Psoas muscle (tissue), 8 donors: ENCODE results near the gene TESMIN. TPM values are rescaled to one million over a fixed set of nuclear protein-coding genes. Genes with fewer than 3 reads are reported as not detected.

Source experiments
- ATAC-seq, 4 donors: fragments of 200-7000 bp; cut with Tn5 transposase; one replicate each; pipeline ENCODE4 v1.9.1; 2020; ENCODE audit warnings: moderate library complexity in 3 of 4, mild to moderate bottlenecking in 2 of 4
- DNase-seq, 2 donors: peaks; one replicate each; pipeline ENCODE4 v3.0.0-alpha.2; 2020
- H3K27ac ChIP-seq: fragments of 200-600 bp; one replicate; pipeline ENCODE4 v1.8.0; 2022
- H3K27me3 ChIP-seq, 3 donors: fragments of 200-600 bp in 1 of 3; one replicate each; pipeline versions ENCODE4 v1.6.1 to v1.8.0; 2013 to 2022; ENCODE audit warnings: low read length in 2 of 3, mild to moderate bottlenecking in 2 of 3, moderate library complexity in 1 of 3; ENCODE audit not compliant: insufficient read depth in 3 of 3
- H3K36me3 ChIP-seq, 2 donors: fragments of 200-600 bp in 1 of 2; one replicate each; pipeline versions ENCODE4 v1.6.1 to v1.8.0; 2013 to 2022; ENCODE audit warnings: low read depth in 1 of 2, mild to moderate bottlenecking in 1 of 2, moderate library complexity in 1 of 2; ENCODE audit not compliant: insufficient read depth in 1 of 2
- H3K4me1 ChIP-seq: fragments of 200-600 bp; one replicate; pipeline ENCODE4 v1.8.0; 2022
- H3K4me3 ChIP-seq: fragments of 200-600 bp; one replicate; pipeline ENCODE4 v1.8.0; 2022; ENCODE audit warnings: mild to moderate bottlenecking
- H3K9me3 ChIP-seq: fragments of 200-600 bp; one replicate; pipeline ENCODE4 v1.8.0; 2022
- WGBS, 3 donors: extraction: QIAGEN DNeasy Blood & Tissue Kit; methylation state at CpG; one replicate each; pipeline versions ENCODE4 v1.1.6 to v1.1.7; 2013; 5-methylcytosine and 5-hydroxymethylcytosine counted together
- intact Hi-C, 2 donors: fragments of 100-400 bp; cut with DNase I; formaldehyde crosslinking; loops; one replicate each; pipeline versions ENCODE4 v1.11.0 to v1.14.2; 2022
- polyA plus RNA-seq, 3 donors: library from polyadenylated mRNA; stranded (reverse); fragments of 200-250 nt; gene quantifications; one replicate each; pipeline ENCODE4 v1.2.3, GENCODE V29; 2013
- total RNA-seq, 4 donors: library from RNA; stranded (reverse); fragmentation: NEBNext Ultra II Directional in 2 of 4; extraction: Animal tissue kit (Norgen Biotek cat#: 25700) in 2 of 4; gene quantifications; one replicate each; pipeline versions ENCODE4 v1.2.1 to v1.2.4, GENCODE V29; 2021 to 2023
- TF ChIP-seq, protein P1 (sequence below): fragments of 200-600 bp; IDR thresholded peaks from one replicate; pipeline ENCODE4 v1.8.0; 2022; ENCODE audit warnings: antibody characterized with exemption
- donor health status: healthy with polysubstance abuse.
- donor health status: DM: no; HTN: no; CAD: no; lungs with moderate emphysema.
- donor health status: Bipolar disorder and iron deficiency.
- donor health status: healthy.
- donor health status: DM: yes; HTN: yes; CAD: no.
- donor health status: DM: no; HTN: no; CAD: no.
- donor health status: DM: no; HTN: no; CAD: no.
- donor health status: DM: yes; HTN: yes; CAD: no.

The TESMIN gene
- total and polyA plus RNA-seq, 7 donors = 0.03 to 0.44 (median 0.25) TPM

DNA sequence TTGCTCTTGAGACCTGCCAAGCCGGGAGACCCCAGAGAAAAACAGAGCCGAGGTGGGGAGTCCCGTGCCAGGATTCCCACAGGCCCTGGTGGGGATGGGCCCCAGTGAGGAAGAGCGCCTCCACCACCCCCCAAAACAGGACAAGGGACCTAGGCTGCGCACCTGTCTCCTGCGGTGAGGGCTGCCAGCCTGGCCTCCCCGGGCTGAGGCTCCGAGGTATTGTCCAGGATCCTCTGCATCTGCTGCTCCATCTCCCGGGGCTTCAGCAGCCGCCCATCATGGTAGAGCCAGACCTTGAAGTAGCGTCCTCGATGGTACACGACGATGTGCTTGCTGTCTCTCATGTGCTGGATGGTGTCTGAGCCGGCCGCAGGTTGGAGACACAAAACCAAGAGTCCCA lies 33.3 kb upstream of the TESMIN start:
- Histone ChIP-seq H3K27ac (no peak overlapping the region), H3K4me3 (no peak overlapping the region), H3K27me3 (no peaks in the 10 kb centered on the region), H3K36me3 (peaks cover 5 to 81% of the 10 kb centered on the region in 2 donors), H3K9me3 (no peaks in the 10 kb centered on the region), H3K4me1 (no peaks in the 10 kb centered on the region)
- WGBS, 3 donors = 91 to 93% (median 92%) methylated on average over 16 of the region's 16 CpGs
- no peak for DNase-seq
- intact Hi-C loops = no loop called here
- TF ChIP-seq, protein P1, sequence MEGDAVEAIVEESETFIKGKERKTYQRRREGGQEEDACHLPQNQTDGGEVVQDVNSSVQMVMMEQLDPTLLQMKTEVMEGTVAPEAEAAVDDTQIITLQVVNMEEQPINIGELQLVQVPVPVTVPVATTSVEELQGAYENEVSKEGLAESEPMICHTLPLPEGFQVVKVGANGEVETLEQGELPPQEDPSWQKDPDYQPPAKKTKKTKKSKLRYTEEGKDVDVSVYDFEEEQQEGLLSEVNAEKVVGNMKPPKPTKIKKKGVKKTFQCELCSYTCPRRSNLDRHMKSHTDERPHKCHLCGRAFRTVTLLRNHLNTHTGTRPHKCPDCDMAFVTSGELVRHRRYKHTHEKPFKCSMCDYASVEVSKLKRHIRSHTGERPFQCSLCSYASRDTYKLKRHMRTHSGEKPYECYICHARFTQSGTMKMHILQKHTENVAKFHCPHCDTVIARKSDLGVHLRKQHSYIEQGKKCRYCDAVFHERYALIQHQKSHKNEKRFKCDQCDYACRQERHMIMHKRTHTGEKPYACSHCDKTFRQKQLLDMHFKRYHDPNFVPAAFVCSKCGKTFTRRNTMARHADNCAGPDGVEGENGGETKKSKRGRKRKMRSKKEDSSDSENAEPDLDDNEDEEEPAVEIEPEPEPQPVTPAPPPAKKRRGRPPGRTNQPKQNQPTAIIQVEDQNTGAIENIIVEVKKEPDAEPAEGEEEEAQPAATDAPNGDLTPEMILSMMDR = no peak
- ATAC-seq = no peak

DNA sequence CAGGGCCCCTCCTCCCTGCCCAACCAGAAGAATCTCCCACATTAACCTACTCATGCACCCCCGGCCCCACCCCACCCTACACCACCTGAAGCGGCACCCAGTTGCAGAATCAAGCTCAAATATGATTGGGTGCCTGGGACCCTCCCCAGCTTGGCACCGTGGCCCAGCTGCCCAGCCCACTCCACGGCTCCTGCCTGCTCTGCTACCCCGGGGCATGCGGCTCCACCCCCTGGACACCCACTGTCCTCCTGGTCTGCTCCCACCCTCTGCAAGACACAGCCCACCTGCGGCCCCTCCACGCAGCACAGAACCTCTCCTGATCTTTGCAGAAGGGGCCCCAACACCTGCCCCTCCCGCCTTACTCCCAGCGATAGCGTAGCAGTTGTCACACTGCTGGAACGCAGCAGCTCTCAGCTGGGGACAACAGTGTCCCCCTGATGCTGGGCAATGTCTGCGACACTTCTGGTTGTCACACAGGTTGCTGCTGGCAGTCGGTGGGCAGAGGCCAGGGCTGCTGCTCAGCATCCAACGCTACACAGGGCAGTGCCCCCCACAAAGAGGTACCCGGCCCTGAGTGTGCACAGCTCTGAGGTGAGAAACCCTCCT lies 32.0 kb upstream of the TESMIN start:
- intact Hi-C loops = no loop called here
- Histone ChIP-seq H3K4me1 (no peaks in the 10 kb centered on the region), H3K27ac (no peak overlapping the region), H3K36me3 (peaks cover 5 to 88% of the 10 kb centered on the region in 2 donors), H3K4me3 (no peak overlapping the region), H3K9me3 (no peaks in the 10 kb centered on the region), H3K27me3 (no peaks in the 10 kb centered on the region)
- WGBS, 3 donors = 90 to 93% (median 91%) methylated on average over 16 of the region's 16 CpGs
- ATAC-seq = no peak
- no peak for DNase-seq
- TF ChIP-seq, protein P1 = no peak

DNA sequence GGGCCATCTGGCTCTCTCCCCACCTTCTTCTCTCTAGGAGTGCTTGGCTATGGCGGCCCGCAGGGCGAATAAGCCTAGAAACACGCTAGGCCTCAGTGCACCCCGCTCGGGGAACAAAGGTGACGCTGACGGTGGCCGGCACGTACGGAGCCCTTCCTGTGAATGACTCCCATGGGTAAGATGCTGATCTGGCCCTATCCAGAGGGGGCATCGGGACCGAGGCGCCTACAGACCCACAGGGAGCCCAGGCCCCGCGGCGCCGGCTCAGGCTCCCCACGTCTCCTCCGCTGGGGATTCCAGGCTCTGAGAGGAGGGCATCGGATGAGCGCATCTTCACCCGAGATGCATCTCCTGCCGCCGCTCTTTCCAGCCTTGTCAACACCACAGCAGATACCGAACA lies 31.4 kb upstream of the TESMIN start:
- WGBS, 3 donors = 93 to 96% (median 95%) methylated on average over 26 of the region's 26 CpGs
- no peak for ATAC-seq

DNA sequence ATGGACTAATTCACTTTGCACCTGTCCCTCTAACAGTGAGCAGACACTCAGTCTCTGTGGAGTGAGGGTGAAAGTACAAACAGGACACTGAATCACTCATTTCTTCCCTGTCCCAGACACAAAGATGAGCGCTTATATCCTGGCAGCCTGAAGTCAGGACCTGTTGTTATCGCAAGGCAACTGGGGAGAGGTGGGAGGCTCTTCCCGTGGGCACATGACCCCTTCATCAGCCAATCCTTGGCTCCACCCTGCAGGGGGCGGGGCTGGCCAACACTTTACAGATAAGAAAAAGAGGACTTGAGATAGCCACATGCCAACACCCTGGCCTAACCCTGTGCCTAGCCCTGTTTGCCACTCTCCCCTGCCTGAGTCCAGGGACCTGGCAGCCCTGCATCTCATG lies 29.5 kb upstream of the TESMIN start:
- Histone ChIP-seq H3K9me3 (no peaks in the 10 kb centered on the region), H3K4me3 (no peak overlapping the region), H3K27ac (no peak overlapping the region), H3K4me1 (no peaks in the 10 kb centered on the region), H3K36me3 (peaks cover 5 to 97% of the 10 kb centered on the region in 2 donors), H3K27me3 (no peaks in the 10 kb centered on the region)
- TF ChIP-seq, protein P1 = no peak
- WGBS, 3 donors = 60 to 75% (median 70%) methylated on average over 3 to 4 of the region's 4 CpGs
- DNase-seq (no peak), ATAC-seq (no peak)
- intact Hi-C loops = no loop called here

More for the DNA sequence above, 31.4 kb upstream of the TESMIN start:
- Histone ChIP-seq H3K4me3 (no peak overlapping the region), H3K4me1 (no peaks in the 10 kb centered on the region), H3K36me3 (peaks cover 5 to 88% of the 10 kb centered on the region in 2 donors), H3K9me3 (no peaks in the 10 kb centered on the region), H3K27ac (no peak overlapping the region), H3K27me3 (no peaks in the 10 kb centered on the region)
- DNase-seq = no peak
- intact Hi-C loops = no loop called here
- TF ChIP-seq, protein P1 = no peak

DNA sequence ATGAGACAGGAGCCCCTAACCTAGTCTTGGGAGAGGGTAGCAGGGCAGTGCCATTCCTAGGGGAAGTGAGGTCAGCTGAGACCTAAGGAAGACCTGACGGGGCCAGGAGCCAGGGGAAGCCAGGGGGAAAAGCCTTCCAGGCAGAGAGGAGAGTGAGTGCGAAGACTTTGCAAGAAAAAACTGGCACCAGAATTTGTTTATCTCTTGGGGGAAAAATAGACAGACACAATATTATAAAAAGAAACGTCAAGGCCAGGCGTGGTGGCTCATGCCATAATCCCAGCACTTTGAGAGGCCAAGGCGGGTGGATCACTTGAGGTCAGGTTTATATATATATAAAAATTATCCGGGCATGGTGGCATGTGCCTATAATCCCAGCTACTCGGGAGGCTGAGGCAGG lies 26.9 kb upstream of the TESMIN start:
- Histone ChIP-seq H3K27ac (no peak overlapping the region), H3K27me3 (no peaks in the 10 kb centered on the region), H3K36me3 (peaks cover 5 to 97% of the 10 kb centered on the region in 2 donors), H3K9me3 (no peaks in the 10 kb centered on the region), H3K4me1 (no peaks in the 10 kb centered on the region), H3K4me3 (no peak overlapping the region)
- ATAC-seq = no peak
- no peak for DNase-seq
- intact Hi-C loops = no loop called here
- TF ChIP-seq, protein P1 = no peak
- WGBS, 3 donors = 35 to 51% (median 48%) methylated on average over 7 of the region's 7 CpGs
